A549 (cell line): ENCODE results near the gene USP30.

Experiments used
- CBX2 ChIP-seq: fragments of 200-600 bp; sonication (generic); IDR thresholded peaks from 2 replicates; pipeline ENCODE4 v1.6.1; 2016; ENCODE audit warnings: low read depth, mild to moderate bottlenecking, borderline replicate concordance
- CEBPB ChIP-seq, 2 experiments: fragments of >200 bp in 1 of 2; sonication (Bioruptor Twin) in 1 of 2; formaldehyde crosslinking in 1 of 2; IDR thresholded peaks; 2 replicates each; pipeline ENCODE4 v1.6.1; 2012 to 2016
- CHD2 ChIP-seq: fragments of 150-350 bp; IDR thresholded peaks from 2 replicates; pipeline ENCODE4 v1.6.1; 2014; ENCODE audit warnings: low read length; ENCODE audit not compliant: partially characterized antibody
- E2F6 ChIP-seq: IDR thresholded peaks from 2 replicates; pipeline ENCODE4 v1.6.1; 2012; ENCODE audit warnings: low read depth, borderline replicate concordance
- EP300 ChIP-seq, 2 experiments: fragments of >200 bp; sonication (Bioruptor Twin); formaldehyde crosslinking; IDR thresholded peaks; 2 replicates in 1 of 2; 3 replicates in 1 of 2; pipeline ENCODE4 v1.6.1; 2016 to 2017
- MAZ ChIP-seq: fragments of 150-350 bp; IDR thresholded peaks from 2 replicates; pipeline ENCODE4 v1.6.1; 2014; ENCODE audit warnings: antibody characterized with exemption, low read depth, low read length, borderline replicate concordance
- TF ChIP-seq, protein P1 (sequence below): fragments of >200 bp; sonication (Bioruptor Twin); formaldehyde crosslinking; IDR thresholded peaks from 3 replicates; pipeline ENCODE4 v1.5.1; 2016

DNA sequence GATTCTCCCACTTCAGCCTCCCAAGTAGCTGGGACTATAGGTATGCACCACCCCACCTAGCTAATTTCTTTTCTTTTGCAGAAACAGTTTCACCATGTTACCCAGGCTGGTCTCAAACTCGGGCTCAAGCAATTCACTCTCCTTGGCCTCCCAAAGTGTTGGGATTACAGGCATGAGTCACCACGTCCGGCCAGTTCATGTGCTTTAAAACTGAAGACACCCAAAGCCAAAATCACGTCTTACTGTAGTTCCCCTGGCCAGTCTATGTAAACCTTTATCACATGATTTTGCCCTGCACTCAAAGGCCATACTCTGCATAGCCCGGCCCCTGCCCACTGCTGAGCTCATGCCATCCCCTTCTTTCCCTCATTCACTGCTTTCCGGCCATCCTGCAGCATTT, 36.4 kb downstream of the USP30 start:
- TF ChIP-seq E2F6, result no peak
- TF ChIP-seq, protein P1, sequence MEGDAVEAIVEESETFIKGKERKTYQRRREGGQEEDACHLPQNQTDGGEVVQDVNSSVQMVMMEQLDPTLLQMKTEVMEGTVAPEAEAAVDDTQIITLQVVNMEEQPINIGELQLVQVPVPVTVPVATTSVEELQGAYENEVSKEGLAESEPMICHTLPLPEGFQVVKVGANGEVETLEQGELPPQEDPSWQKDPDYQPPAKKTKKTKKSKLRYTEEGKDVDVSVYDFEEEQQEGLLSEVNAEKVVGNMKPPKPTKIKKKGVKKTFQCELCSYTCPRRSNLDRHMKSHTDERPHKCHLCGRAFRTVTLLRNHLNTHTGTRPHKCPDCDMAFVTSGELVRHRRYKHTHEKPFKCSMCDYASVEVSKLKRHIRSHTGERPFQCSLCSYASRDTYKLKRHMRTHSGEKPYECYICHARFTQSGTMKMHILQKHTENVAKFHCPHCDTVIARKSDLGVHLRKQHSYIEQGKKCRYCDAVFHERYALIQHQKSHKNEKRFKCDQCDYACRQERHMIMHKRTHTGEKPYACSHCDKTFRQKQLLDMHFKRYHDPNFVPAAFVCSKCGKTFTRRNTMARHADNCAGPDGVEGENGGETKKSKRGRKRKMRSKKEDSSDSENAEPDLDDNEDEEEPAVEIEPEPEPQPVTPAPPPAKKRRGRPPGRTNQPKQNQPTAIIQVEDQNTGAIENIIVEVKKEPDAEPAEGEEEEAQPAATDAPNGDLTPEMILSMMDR, result no peak
- TF ChIP-seq CBX2, result no peak
- TF ChIP-seq EP300 (IDR thresholded peaks at IDR 0.05), result no peak
- TF ChIP-seq CEBPB (IDR thresholded peaks at IDR 0.05), result no peak
- no peak for TF ChIP-seq MAZ
- TF ChIP-seq CHD2, result no peak
